HCT116 (cell line): ENCODE results near the gene CDH24. TPM values are rescaled to one million over a fixed set of nuclear protein-coding genes. Genes with fewer than 3 reads are reported as not detected.

Source experiments
- ATAC-seq: fragments of 200-7000 bp; cut with Tn5 transposase; 2 replicates; pipeline ENCODE4 v1.9.1; 2020; ENCODE audit warnings: mild to moderate bottlenecking, moderate library complexity
- BruUV-seq: library from RNA; stranded (reverse); fragments of 400-500 nt; replicated peaks from 2 replicates; lab custom pipeline; 2021; lab: Mats Ljungman, UMichigan
- CTCF ChIA-PET: fragments of 300-600 bp; sonication (Branson Sonifier 250); formaldehyde crosslinking; loops from one replicate; lab custom pipeline; 2021; ENCODE audit warnings: antibody characterized with exemption; lab: Charles Lee
- POLR2A ChIA-PET: fragments of 300-600, 350-600 bp; sonication (Branson Sonifier 250); formaldehyde crosslinking; loops from one replicate; lab custom pipeline; 2021; ENCODE audit warnings: antibody characterized with exemption; lab: Charles Lee
- RAD21 ChIA-PET, 2 experiments: fragments of 300-600 bp; sonication (Branson Sonifier 250); formaldehyde crosslinking; loops; one replicate each; lab custom pipeline; 2023; ENCODE audit warnings: low total read pairs in 2 of 2; ENCODE audit not compliant: uncharacterized antibody in 2 of 2, unreplicated experiment in 2 of 2, low non-redundant PET in 1 of 2; lab: Charles Lee
- DNase-seq: peaks from one replicate; pipeline ENCODE4 v3.0.0-alpha.2; 2010; ENCODE audit warnings: low read depth, low spot score
- H2AFZ ChIP-seq: fragments of 200-600 bp; shearing (Covaris generic), sonication (generic); 2 replicates; pipeline ENCODE4 v1.6.1; 2017; ENCODE audit warnings: low read depth, mixed run types, mixed read lengths, antibody characterized with exemption, low read length; ENCODE audit not compliant: poor library complexity, severe bottlenecking
- H3K27ac ChIP-seq: 2 replicates; pipeline ENCODE4 v1.5.1; 2012; ENCODE audit warnings: low read depth, low read length
- H3K27me3 ChIP-seq: fragments of 200-600 bp; sonication (generic); 2 replicates; pipeline ENCODE4 v1.6.1; 2016; ENCODE audit warnings: mixed run types, low read length, mixed read lengths; ENCODE audit not compliant: insufficient read depth
- H3K36me3 ChIP-seq, 2 experiments: fragments of 200-500 bp in 1 of 2; fragments of 200-600 bp in 1 of 2; sonication (Bioruptor generic) in 1 of 2; sonication (generic) in 1 of 2; 2 replicates each; pipeline versions ENCODE4 v1.5.1 to v1.6.1; 2014 to 2016; ENCODE audit warnings: low read length in 2 of 2, inconsistent platforms in 1 of 2, mixed read lengths in 1 of 2, mixed run types in 1 of 2; ENCODE audit not compliant: insufficient read depth in 2 of 2, control insufficient read depth in 1 of 2
- H3K4me1 ChIP-seq, 2 experiments: fragments of 200-600 bp in 1 of 2; sonication (generic) in 1 of 2; 2 replicates each; pipeline versions ENCODE4 v1.5.1 to v1.6.1; 2012 to 2017; ENCODE audit warnings: low read length in 2 of 2, inconsistent platforms in 1 of 2, mild to moderate bottlenecking in 1 of 2, mixed read lengths in 1 of 2, mixed run types in 1 of 2, moderate library complexity in 1 of 2; ENCODE audit not compliant: insufficient read depth in 2 of 2, control insufficient read depth in 1 of 2
- H3K4me2 ChIP-seq: fragments of 200-600 bp; sonication (generic); 2 replicates; pipeline ENCODE4 v1.6.1; 2017; ENCODE audit warnings: mixed run types, low read length, mixed read lengths
- H3K4me3 ChIP-seq, 2 experiments: fragments of 200-600 bp in 1 of 2; sonication (generic) in 1 of 2; replicated peaks in 1 of 2; 2 replicates each; pipeline ENCODE4 v1.5.1; 2011 to 2016; ENCODE audit warnings: low read length in 2 of 2, control low read depth in 1 of 2, low read depth in 1 of 2, mild to moderate bottlenecking in 1 of 2, mixed read lengths in 1 of 2, mixed run types in 1 of 2
- H3K79me2 ChIP-seq: fragments of 200-600 bp; sonication (generic); 2 replicates; pipeline ENCODE4 v1.6.1; 2017; ENCODE audit warnings: mild to moderate bottlenecking, mixed run types, low read length, moderate library complexity, mixed read lengths; ENCODE audit not compliant: insufficient read depth
- H3K9ac ChIP-seq: fragments of 200-600 bp; sonication (generic); 2 replicates; pipeline ENCODE4 v1.6.1; 2016; ENCODE audit warnings: low read length, mixed read lengths
- H3K9me2 ChIP-seq: fragments of 200-600 bp; sonication (generic), shearing (Covaris generic); 2 replicates; pipeline ENCODE4 v1.6.1; 2017; ENCODE audit warnings: mixed run types, mild to moderate bottlenecking, moderate library complexity; ENCODE audit not compliant: insufficient read depth
- H3K9me3 ChIP-seq, 2 experiments: fragments of 200-500 bp in 1 of 2; fragments of 200-600 bp in 1 of 2; sonication (Bioruptor generic) in 1 of 2; sonication (generic) in 1 of 2; 2 replicates each; pipeline ENCODE4 v1.6.1; 2014 to 2017; ENCODE audit warnings: low read length in 2 of 2, mixed read lengths in 2 of 2, inconsistent platforms in 1 of 2, low read depth in 1 of 2, mild to moderate bottlenecking in 1 of 2, mixed run types in 1 of 2, moderate library complexity in 1 of 2; ENCODE audit not compliant: control insufficient read depth in 1 of 2, insufficient read depth in 1 of 2
- H4K20me1 ChIP-seq: fragments of 200-600 bp; sonication (generic), shearing (Covaris generic); 2 replicates; pipeline ENCODE4 v1.6.1; 2017; ENCODE audit warnings: mixed run types, mild to moderate bottlenecking, moderate library complexity; ENCODE audit not compliant: insufficient read depth
- CEBPB ChIP-seq: IDR thresholded peaks from 2 replicates; pipeline ENCODE4 v1.6.1; 2012; ENCODE audit warnings: low read depth
- EGR1 ChIP-seq: IDR thresholded peaks from 2 replicates; pipeline ENCODE4 v1.6.1; 2012; ENCODE audit warnings: low read depth
- ELF1 ChIP-seq: IDR thresholded peaks from 2 replicates; pipeline ENCODE4 v1.6.1; 2012; ENCODE audit warnings: low read depth, borderline replicate concordance
- FOSL1 ChIP-seq: IDR thresholded peaks from 2 replicates; pipeline ENCODE4 v1.6.1; 2012; ENCODE audit warnings: low read depth
- JUND ChIP-seq: IDR thresholded peaks from 2 replicates; pipeline ENCODE4 v1.6.1; 2012
- REST ChIP-seq: IDR thresholded peaks from 2 replicates; pipeline ENCODE4 v1.6.1; 2012; ENCODE audit warnings: low read depth
- SIN3A ChIP-seq: IDR thresholded peaks from 2 replicates; pipeline ENCODE4 v1.6.1; 2012; ENCODE audit warnings: low read depth
- SRF ChIP-seq: IDR thresholded peaks from 2 replicates; pipeline ENCODE4 v1.6.1; 2012; ENCODE audit warnings: low read depth
- TCF7L2 ChIP-seq: IDR thresholded peaks from 2 replicates; pipeline ENCODE4 v1.7.0; 2011; ENCODE audit warnings: borderline replicate concordance, inconsistent platforms; ENCODE audit not compliant: insufficient read depth, insufficient read length; ENCODE audit errors: extremely low read depth
- YY1 ChIP-seq: IDR thresholded peaks from 2 replicates; pipeline ENCODE4 v1.6.1; 2011; ENCODE audit warnings: low read length, low read depth, moderate library complexity, mild to moderate bottlenecking; ENCODE audit not compliant: insufficient replicate concordance; ENCODE audit errors: extremely low read depth
- ZBTB33 ChIP-seq: IDR thresholded peaks from 2 replicates; pipeline ENCODE4 v1.6.1; 2011; ENCODE audit warnings: mild to moderate bottlenecking, low read length, moderate library complexity; ENCODE audit not compliant: insufficient replicate concordance; ENCODE audit errors: extremely low read depth
- ZNF274 ChIP-seq: fragments of 200-500 bp; sonication (Bioruptor generic); IDR thresholded peaks from 2 replicates; pipeline ENCODE4 v1.6.1; 2014; ENCODE audit warnings: mild to moderate bottlenecking, low read depth, low read length, inconsistent platforms
- intact Hi-C: fragments of 100-400 bp; cut with micrococcal nuclease; formaldehyde crosslinking; loops from 2 replicates; pipeline ENCODE4 v1.10.0; 2022
- total RNA-seq: library from RNA; stranded (reverse); gene quantifications from one replicate; pipeline ENCODE4 v1.2.1, GENCODE V29; 2021; ENCODE audit not compliant: unreplicated experiment
- TF ChIP-seq, protein P1 (sequence below), 3 experiments: fragments of 200-600 bp in 1 of 3; sonication (generic) in 1 of 3; IDR thresholded peaks in 2 of 3; conservative IDR thresholded peaks in 1 of 3; 2 replicates each; pipeline ENCODE4 v1.5.1; 2012 to 2017; ENCODE audit warnings: low read depth in 2 of 3, low read length in 2 of 3, antibody characterized with exemption in 1 of 3, borderline replicate concordance in 1 of 3, control low read depth in 1 of 3, mild to moderate bottlenecking in 1 of 3, mixed read lengths in 1 of 3, mixed run types in 1 of 3, moderate library complexity in 1 of 3; ENCODE audit not compliant: insufficient read depth in 1 of 3

Gene CDH24
- total RNA-seq, 1 experiment from 2014 or later = 19.3 TPM

GRCh38 chr14:23033251-23033727, 24.0 kb downstream of the CDH24 start (continued):
- no peak for TF ChIP-seq REST

DNA sequence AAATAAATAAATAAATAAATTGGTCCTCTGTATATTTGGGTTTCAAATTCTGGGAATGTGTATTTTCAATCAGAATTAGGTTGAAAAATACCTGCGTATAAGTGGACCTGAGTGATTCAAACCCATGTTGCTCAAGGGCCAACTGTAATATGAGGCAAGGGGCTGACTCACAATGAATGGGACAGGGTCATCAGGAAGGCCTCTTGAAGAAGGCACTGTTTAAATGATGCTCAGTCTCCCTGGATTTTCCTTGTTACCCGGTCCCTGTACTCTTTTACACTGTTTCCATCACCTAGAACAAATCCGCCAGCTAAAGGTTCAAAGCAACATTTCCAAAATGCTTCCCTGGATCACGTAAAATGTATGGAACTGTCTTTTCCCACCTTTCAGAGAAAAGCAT, 26.4 kb downstream of the CDH24 start:
- H3K27me3 ChIP-seq = no peaks in the 10 kb centered on the region
- intact Hi-C loops = no loop called here
- no peak for DNase-seq
- H3K79me2 ChIP-seq = peaks cover 57% of the 10 kb centered on the region
- ChIA-PET CTCF (no interaction called here), POLR2A (interaction anchor here (0.9 kb wide), 1 partner anchor 24 kb away, joined by 4 read pairs; no protein-coding TSS in a partner anchor), RAD21 (no interaction called here)
- H3K4me3 ChIP-seq = no peak overlapping the region
- peaks cover 10 to 21% of the 10 kb centered on the region in 2 experiments; a peak in 3 of 4 replicates for H3K4me1 ChIP-seq
- H2AFZ ChIP-seq = no peak overlapping the region
- H3K36me3 ChIP-seq = peaks cover 29 to 43% of the 10 kb centered on the region in 2 experiments
- no peak overlapping the region for H3K9ac ChIP-seq
- no peak overlapping the region for H3K27ac ChIP-seq
- H3K4me2 ChIP-seq = no peak overlapping the region
- ATAC-seq = no peak
- no peaks in the 10 kb centered on the region for H3K9me3 ChIP-seq
- BruUV-seq = TSS peak; percentile 12
- H4K20me1 ChIP-seq = no peaks in the 10 kb centered on the region
- no peaks in the 10 kb centered on the region for H3K9me2 ChIP-seq
- TF ChIP-seq FOSL1 = no peak
- no peak for TF ChIP-seq SIN3A
- no peak for TF ChIP-seq YY1
- no peak for TF ChIP-seq TCF7L2
- no peak for TF ChIP-seq EGR1
- TF ChIP-seq ZBTB33 = no peak
- TF ChIP-seq, protein P1, sequence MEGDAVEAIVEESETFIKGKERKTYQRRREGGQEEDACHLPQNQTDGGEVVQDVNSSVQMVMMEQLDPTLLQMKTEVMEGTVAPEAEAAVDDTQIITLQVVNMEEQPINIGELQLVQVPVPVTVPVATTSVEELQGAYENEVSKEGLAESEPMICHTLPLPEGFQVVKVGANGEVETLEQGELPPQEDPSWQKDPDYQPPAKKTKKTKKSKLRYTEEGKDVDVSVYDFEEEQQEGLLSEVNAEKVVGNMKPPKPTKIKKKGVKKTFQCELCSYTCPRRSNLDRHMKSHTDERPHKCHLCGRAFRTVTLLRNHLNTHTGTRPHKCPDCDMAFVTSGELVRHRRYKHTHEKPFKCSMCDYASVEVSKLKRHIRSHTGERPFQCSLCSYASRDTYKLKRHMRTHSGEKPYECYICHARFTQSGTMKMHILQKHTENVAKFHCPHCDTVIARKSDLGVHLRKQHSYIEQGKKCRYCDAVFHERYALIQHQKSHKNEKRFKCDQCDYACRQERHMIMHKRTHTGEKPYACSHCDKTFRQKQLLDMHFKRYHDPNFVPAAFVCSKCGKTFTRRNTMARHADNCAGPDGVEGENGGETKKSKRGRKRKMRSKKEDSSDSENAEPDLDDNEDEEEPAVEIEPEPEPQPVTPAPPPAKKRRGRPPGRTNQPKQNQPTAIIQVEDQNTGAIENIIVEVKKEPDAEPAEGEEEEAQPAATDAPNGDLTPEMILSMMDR (IDR thresholded peaks at IDR 0.05 in 2 of 3, conservative IDR thresholded peaks at IDR 0.05 in 1 of 3; ENCODE audit: borderline replicate concordance in 1 of 3, insufficient read depth in 1 of 3, low read depth in 2 of 3, low read length in 2 of 3) = no peak
- TF ChIP-seq SRF = no peak
- TF ChIP-seq CEBPB = no peak
- TF ChIP-seq JUND = no peak
- no peak for TF ChIP-seq REST
- TF ChIP-seq ZNF274 = no peak
- TF ChIP-seq ELF1 = no peak
- TF ChIP-seq, all 23 proteins: peak for 0
